ENCODE results near the gene TRIM71. TPM values are rescaled to one million over a fixed set of nuclear protein-coding genes. Genes with fewer than 3 reads are reported as not detected.

TRIM71 gene
- total RNA-seq, 4 donors from 2014 or later = 0.13 to 0.84 (median 0.36) TPM; not detected in 1

DNA sequence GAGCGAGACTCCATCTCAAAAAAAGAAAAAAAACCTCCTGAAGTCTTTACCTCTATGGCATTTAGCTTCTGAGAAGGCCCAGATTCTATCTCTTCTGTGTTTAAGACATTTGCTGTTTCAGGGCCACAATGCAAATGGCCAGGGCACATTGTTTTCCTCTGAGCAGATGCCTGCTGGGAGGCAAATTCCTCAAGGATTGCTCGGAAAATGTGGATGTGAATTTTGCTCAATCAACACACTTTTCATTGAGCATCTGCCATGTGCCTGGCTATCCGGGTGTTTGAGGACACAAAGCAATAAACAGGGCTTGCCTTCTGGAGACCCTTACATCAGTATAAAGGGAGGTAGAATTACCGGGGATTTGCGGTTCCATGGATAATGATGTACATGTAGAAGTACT, 20.0 kb downstream of the TRIM71 start:
- DNase-seq (ENCODE audit: low spot score) = no peak
- no peak for ATAC-seq (ENCODE audit: low FRiP score)
- TF ChIP-seq, protein P1, sequence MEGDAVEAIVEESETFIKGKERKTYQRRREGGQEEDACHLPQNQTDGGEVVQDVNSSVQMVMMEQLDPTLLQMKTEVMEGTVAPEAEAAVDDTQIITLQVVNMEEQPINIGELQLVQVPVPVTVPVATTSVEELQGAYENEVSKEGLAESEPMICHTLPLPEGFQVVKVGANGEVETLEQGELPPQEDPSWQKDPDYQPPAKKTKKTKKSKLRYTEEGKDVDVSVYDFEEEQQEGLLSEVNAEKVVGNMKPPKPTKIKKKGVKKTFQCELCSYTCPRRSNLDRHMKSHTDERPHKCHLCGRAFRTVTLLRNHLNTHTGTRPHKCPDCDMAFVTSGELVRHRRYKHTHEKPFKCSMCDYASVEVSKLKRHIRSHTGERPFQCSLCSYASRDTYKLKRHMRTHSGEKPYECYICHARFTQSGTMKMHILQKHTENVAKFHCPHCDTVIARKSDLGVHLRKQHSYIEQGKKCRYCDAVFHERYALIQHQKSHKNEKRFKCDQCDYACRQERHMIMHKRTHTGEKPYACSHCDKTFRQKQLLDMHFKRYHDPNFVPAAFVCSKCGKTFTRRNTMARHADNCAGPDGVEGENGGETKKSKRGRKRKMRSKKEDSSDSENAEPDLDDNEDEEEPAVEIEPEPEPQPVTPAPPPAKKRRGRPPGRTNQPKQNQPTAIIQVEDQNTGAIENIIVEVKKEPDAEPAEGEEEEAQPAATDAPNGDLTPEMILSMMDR (IDR thresholded peaks at IDR 0.05) = no peak

DNA sequence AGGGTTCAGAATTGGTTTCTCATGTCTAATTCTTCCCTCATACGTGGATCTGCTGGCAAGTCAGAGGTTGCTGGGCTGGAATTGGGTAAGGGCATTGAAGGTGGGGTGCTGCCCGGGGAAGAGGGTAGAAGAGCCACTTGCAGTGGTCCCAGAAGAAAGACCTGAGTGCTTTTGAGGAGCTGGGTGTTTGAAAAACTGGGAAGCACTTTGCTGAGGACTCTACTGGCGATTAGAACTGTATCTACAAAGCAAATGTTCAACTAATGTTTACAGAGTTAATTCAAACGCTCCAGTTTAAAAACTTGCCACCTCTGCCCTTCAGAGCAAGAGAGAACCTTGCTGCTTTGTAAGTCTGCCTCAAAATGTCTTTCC, 21.9 kb downstream of the TRIM71 start:
- no peak for DNase-seq (ENCODE audit: low spot score)
- TF ChIP-seq, protein P1 (IDR thresholded peaks at IDR 0.05) = no peak
- ATAC-seq (ENCODE audit: low FRiP score) = no peak

DNA sequence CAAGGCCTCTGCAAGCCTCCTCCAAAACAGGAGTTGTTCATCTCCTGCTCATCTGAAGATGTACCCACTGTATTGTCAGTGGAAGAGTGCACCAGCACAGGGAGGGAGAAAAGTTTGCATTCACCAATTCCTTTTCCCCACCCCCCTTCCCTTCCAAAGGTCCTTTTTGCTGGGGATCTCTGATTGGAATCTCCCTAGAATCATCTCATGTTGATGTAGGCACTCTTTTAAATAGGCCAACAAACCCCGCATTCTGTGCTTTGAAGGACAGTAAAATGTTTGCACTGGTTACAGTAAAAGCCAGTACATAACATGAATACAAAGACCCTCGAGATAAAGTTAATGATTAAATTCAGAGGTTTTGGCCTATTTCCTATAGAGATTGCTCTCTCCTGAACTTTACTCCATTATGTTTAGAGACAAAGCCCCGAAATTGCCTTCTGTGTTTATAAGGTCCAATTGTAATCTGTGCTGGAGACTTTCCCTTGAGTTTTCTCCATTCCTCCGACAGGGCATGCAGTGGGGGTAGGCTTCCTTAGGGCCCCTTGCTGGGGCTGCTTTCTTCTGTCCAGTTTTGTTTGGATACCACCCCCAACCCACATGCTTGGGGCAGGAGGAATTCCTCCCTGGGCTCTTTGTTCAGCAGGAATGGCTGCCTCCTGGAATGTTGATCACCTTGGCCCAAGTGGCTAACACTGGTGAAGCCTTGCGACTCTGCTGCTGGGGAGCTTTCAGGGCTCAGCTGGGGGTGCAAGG, 22.5 kb downstream of the TRIM71 start:
- ATAC-seq (ENCODE audit: low FRiP score) (no peak), DNase-seq (ENCODE audit: low spot score) (no peak)
- TF ChIP-seq, protein P1 (IDR thresholded peaks at IDR 0.05) = no peak

DNA sequence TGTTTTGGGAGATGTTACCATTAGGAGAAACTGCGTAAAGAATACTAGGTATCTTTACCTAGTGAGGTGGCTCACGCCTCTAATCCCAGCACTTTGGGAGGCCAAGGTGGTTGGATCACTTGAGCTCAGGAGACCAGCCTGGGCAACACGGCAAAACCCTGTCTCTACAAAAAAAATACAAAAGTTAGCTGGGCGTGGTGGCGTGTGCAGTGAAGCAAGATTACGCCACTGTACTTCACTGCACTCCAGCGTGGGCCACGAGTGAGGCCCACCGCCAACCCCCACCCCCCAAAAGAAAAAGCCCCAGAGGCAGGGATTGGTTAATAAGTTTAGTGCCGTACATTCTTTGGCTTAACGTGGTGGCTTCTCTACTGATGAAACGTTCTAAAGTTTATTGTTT, 23.5 kb downstream of the TRIM71 start:
- ATAC-seq (ENCODE audit: low FRiP score) (no peak), DNase-seq (ENCODE audit: low spot score) (no peak)
- TF ChIP-seq, protein P1 (IDR thresholded peaks at IDR 0.05) = no peak

DNA sequence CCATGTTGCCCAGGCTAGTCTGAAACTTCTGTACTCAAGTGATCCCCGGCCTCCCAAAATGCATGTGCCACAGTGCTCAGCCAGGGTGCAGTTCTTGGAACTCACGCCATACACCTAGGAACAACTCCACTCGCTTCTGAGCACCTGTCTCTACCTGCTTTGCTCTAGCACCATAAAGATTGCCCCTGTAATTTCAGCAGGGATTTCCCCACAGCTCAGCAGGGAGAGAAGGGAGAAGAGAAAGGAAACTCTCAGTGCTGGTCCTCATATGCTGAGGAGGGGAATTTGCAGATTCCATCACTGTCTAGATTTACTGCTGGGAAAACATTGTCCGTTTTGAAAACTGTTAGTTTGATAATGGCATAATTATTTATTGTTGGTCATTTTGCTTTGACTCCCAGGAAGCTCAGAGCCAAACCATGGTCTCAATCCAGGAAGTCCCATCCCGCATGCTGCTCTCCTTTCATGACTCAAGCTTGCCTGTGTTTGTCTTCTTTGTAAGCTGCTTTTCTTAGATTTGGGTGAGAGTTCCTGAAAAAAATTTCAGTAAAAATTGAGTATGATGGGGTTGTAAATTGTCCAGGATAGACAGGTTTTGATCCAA, 24.2 kb downstream of the TRIM71 start:
- DNase-seq (ENCODE audit: low spot score) (no peak), ATAC-seq (ENCODE audit: low FRiP score) (peak; percentile 43)
- TF ChIP-seq, protein P1 (IDR thresholded peaks at IDR 0.05) = no peak

DNA sequence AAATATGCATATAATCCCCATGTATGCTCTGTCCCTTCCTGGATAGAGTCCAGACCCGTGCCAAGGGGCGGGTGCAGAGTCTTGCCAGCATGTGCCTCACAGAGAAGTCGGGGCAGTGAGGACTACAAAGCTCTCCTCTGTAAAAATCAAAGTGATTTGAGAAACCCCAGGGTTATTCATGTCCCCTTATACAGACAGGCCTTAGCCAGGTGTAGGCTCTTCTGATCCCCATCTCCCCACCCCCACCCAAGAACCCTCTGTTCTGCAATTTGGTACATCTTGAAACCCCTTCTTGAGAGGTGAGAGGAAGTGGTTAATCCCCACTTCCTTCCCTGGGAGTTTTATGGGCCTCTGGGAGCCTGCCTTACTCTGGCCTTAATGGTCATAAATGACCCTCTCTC, 24.7 kb downstream of the TRIM71 start:
- no peak for ATAC-seq (ENCODE audit: low FRiP score)
- TF ChIP-seq, protein P1 (IDR thresholded peaks at IDR 0.05) = no peak

DNA sequence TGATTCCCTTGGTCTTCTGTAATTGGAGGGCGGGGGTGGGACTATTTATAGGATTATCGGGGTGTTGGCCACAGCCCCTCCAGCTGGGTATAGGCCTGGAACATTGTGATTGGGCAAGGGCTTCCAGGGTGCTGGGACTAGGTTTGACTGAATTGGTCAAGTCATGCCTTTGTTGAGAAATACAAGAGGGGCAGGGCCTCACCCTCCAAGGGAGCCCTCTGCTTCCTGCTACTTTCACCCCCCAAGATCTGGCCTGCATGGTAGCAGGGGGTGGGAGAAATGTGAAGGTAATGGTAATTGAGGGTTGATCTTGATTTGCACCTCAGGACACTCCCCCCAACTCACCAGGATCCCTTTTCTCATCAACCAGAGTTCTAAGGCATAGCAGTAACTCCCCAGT, 25.2 kb downstream of the TRIM71 start:
- ATAC-seq (ENCODE audit: low FRiP score) = no peak
- no peak for DNase-seq (ENCODE audit: low spot score)
- TF ChIP-seq, protein P1 (IDR thresholded peaks at IDR 0.05) = no peak

More for the DNA sequence above, 24.7 kb downstream of the TRIM71 start:
- DNase-seq (ENCODE audit: low spot score) = no peak
